ENCODE measurements around the gene GGT6. TPM values are rescaled to one million over a fixed set of nuclear protein-coding genes. Genes with fewer than 3 reads are reported as not detected.
"Not testable (repeated sequence)": the region's sequence is repeated elsewhere in the genome, so short reads cannot be mapped to it uniquely, and the experiment has no call there.

The GGT6 gene
- total RNA-seq, 1 experiment from 2014 or later: 3.7 TPM

GRCh38 chr17:4597975-4598374 lies 37.6 kb upstream of the GGT6 start:
- no peak overlapping the region for H3K27ac ChIP-seq
- DNase-seq: no peak
- BruUV-seq (replicated peaks): no TSS peak
- intact Hi-C loops (cut with micrococcal nuclease; ENCODE audit: unreplicated experiment): no loop called here
- no peaks in the 10 kb centered on the region for H3K36me3 ChIP-seq (ENCODE audit: low read depth)
- H3K4me3 ChIP-seq: no peak overlapping the region
- H3K4me2 ChIP-seq: no peak overlapping the region
- H3K27me3 ChIP-seq (ENCODE audit: insufficient read depth, low read depth): peaks cover 32% of the 10 kb centered on the region
- ChIA-PET POLR2A (ENCODE audit: unreplicated experiment) (no interaction called here), CTCF (interaction anchor here (0.7 to 1.0 kb wide), 2 partner anchors 39 to 177 kb away, joined by 8 read pairs; no protein-coding TSS in a partner anchor)
- H3K9me3 ChIP-seq (ENCODE audit: insufficient read depth, low read depth): no peaks in the 10 kb centered on the region
- H2AFZ ChIP-seq: no peak overlapping the region
- peaks cover 16% of the 10 kb centered on the region for H3K4me1 ChIP-seq (replicated peaks; ENCODE audit: insufficient read depth)
- H3K79me2 ChIP-seq (ENCODE audit: low read depth): no peaks in the 10 kb centered on the region
- peaks cover 13% of the 10 kb centered on the region; the same call in 1 of the 2 replicates for H3F3A ChIP-seq (ENCODE audit: insufficient read depth, low read depth)
- H4K20me1 ChIP-seq (ENCODE audit: insufficient read depth): no peaks in the 10 kb centered on the region
- H3K9me2 ChIP-seq (ENCODE audit: insufficient read depth): no peaks in the 10 kb centered on the region
- TF ChIP-seq EZH2 (IDR thresholded peaks at IDR 0.05; ENCODE audit: low read depth) (no peak), CTCF (conservative IDR thresholded peaks at IDR 0.05) (no peak)

- H3K79me2 ChIP-seq (ENCODE audit: low read depth): no peaks in the 10 kb centered on the region
- no peaks in the 10 kb centered on the region for H3K9me2 ChIP-seq (ENCODE audit: insufficient read depth)
- ChIA-PET POLR2A (ENCODE audit: unreplicated experiment) (no interaction called here), CTCF (no interaction called here)
- no peak for DNase-seq
- TF ChIP-seq EZH2 (IDR thresholded peaks at IDR 0.05; ENCODE audit: low read depth): no peak
- TF ChIP-seq CTCF (conservative IDR thresholded peaks at IDR 0.05): no peak
- intact Hi-C loops (cut with micrococcal nuclease; ENCODE audit: unreplicated experiment): no loop called here
- no peaks in the 10 kb centered on the region for H4K20me1 ChIP-seq (ENCODE audit: insufficient read depth)
- H3K27me3 ChIP-seq (ENCODE audit: insufficient read depth, low read depth): peaks cover 42% of the 10 kb centered on the region
- H3K27ac ChIP-seq: no peak overlapping the region
- no peak overlapping the region for H2AFZ ChIP-seq
- no peaks in the 10 kb centered on the region for H3K9me3 ChIP-seq (ENCODE audit: insufficient read depth, low read depth)
- no TSS peak for BruUV-seq (replicated peaks)
- H3F3A ChIP-seq (ENCODE audit: insufficient read depth, low read depth): peaks cover 13% of the 10 kb centered on the region; the same call in 1 of the 2 replicates
- H3K4me2 ChIP-seq: no peak overlapping the region
- H3K36me3 ChIP-seq (ENCODE audit: low read depth): no peaks in the 10 kb centered on the region
- H3K4me1 ChIP-seq (replicated peaks; ENCODE audit: insufficient read depth): peaks cover 16% of the 10 kb centered on the region
- H3K4me3 ChIP-seq: no peak overlapping the region
Observed at GRCh38 chr17:4596636-4597380, 36.4 kb upstream of the GGT6 start.

- Histone ChIP-seq H3K4me1 (replicated peaks; ENCODE audit: insufficient read depth) (peaks cover 16% of the 10 kb centered on the region), H3F3A (ENCODE audit: insufficient read depth, low read depth) (peaks cover 13% of the 10 kb centered on the region; the same call in 1 of the 2 replicates), H3K27me3 (ENCODE audit: insufficient read depth, low read depth) (peaks cover 52% of the 10 kb centered on the region)
- H4K20me1 ChIP-seq (ENCODE audit: insufficient read depth); H3K4me2 ChIP-seq; H2AFZ ChIP-seq; H3K4me3 ChIP-seq; CTCF ChIA-PET; POLR2A ChIA-PET (ENCODE audit: unreplicated experiment); H3K27ac ChIP-seq; H3K36me3 ChIP-seq (ENCODE audit: low read depth); DNase-seq; H3K9me3 ChIP-seq (ENCODE audit: insufficient read depth, low read depth); H3K79me2 ChIP-seq (ENCODE audit: low read depth); H3K9me2 ChIP-seq (ENCODE audit: insufficient read depth); intact Hi-C loops (cut with micrococcal nuclease; ENCODE audit: unreplicated experiment); BruUV-seq (replicated peaks): not testable (repeated sequence)
Observed at GRCh38 chr17:4595685-4596342, 35.4 kb upstream of the GGT6 start.
